Measurements from ENCODE around the gene CYB5D1. TPM values are rescaled to one million over a fixed set of nuclear protein-coding genes. Genes with fewer than 3 reads are reported as not detected.
A peak's percentile ranks its signal among the peaks of the same experiment; 100 is the strongest.

CYB5D1 gene
- total RNA-seq, 5 donors from 2014 or later (not counting 1 experiment from before 2014, with no cell fraction given), result 5.5 to 12.4 (median 8.4) TPM

GRCh38 chr17:7903154-7904103, 45.6 kb downstream of the CYB5D1 start:
- H3K9me3 Mint-ChIP-seq, result no peaks in the 10 kb centered on the region
- peaks cover 77% of the 10 kb centered on the region for H3K36me3 Mint-ChIP-seq
- Histone ChIP-seq H3K27ac (ENCODE audit: low read length) (no peak overlapping the region), H3K9me3 (no peaks in the 10 kb centered on the region), H3K36me3 (ENCODE audit: control insufficient read depth in 2 of 2, extremely low read depth in 1 of 2, insufficient read depth in 1 of 2, low read length in 1 of 2) (peaks cover 53 to 99% of the 10 kb centered on the region in 2 donors), H3K27me3 (replicated peaks in 1 of 2; ENCODE audit: control insufficient read depth in 2 of 2, extremely low read depth in 1 of 2, insufficient read depth in 2 of 2, low read length in 1 of 2) (no peaks in the 10 kb centered on the region), H3K4me3 (ENCODE audit: control insufficient read depth in 1 of 2, extremely low read depth in 1 of 2, low read length in 1 of 2) (no peak overlapping the region), H3K4me1 (ENCODE audit: control insufficient read depth in 1 of 2, extremely low read depth in 1 of 2, insufficient read depth in 2 of 2, low read length in 2 of 2) (no peaks in the 10 kb centered on the region)
- H3K27me3 Mint-ChIP-seq, result no peaks in the 10 kb centered on the region
- no peaks in the 10 kb centered on the region for H3K4me1 Mint-ChIP-seq
- ATAC-seq (replicated peaks in 1 of 4), result no peak
- no peak overlapping the region for H3K27ac Mint-ChIP-seq
- 96% methylated on average over 17 of the region's 22 CpGs for WGBS (ENCODE audit: insufficient coverage)
- no peak overlapping the region for H3K4me3 Mint-ChIP-seq
- ChIA-PET POLR2A (no interaction called here), CTCF (no interaction called here)
- no peak for DNase-seq

- Histone ChIP-seq H3K27ac (ENCODE audit: low read length) (no peak overlapping the region), H3K4me3 (ENCODE audit: control insufficient read depth in 1 of 2, extremely low read depth in 1 of 2, low read length in 1 of 2) (no peak overlapping the region), H3K9me3 (no peaks in the 10 kb centered on the region), H3K27me3 (replicated peaks in 1 of 2; ENCODE audit: control insufficient read depth in 2 of 2, extremely low read depth in 1 of 2, insufficient read depth in 2 of 2, low read length in 1 of 2) (no peaks in the 10 kb centered on the region), H3K4me1 (ENCODE audit: control insufficient read depth in 1 of 2, extremely low read depth in 1 of 2, insufficient read depth in 2 of 2, low read length in 2 of 2) (peaks cover 0 to 4% of the 10 kb centered on the region in 2 experiments), H3K36me3 (ENCODE audit: control insufficient read depth in 2 of 2, extremely low read depth in 1 of 2, insufficient read depth in 1 of 2, low read length in 1 of 2) (peaks cover 54 to 79% of the 10 kb centered on the region in 2 donors)
- DNase-seq (no peak), ATAC-seq (replicated peaks in 1 of 4) (no peak)
- ChIA-PET POLR2A (no interaction called here), CTCF (no interaction called here)
- Mint-ChIP-seq H3K9me3 (no peaks in the 10 kb centered on the region), H3K36me3 (peaks cover 68% of the 10 kb centered on the region), H3K27ac (no peak overlapping the region), H3K4me3 (no peak overlapping the region), H3K4me1 (peaks cover 6 to 16% (median 10%) of the 10 kb centered on the region in 3 donors), H3K27me3 (no peaks in the 10 kb centered on the region)
- 97% methylated on average over 20 of the region's 29 CpGs for WGBS (ENCODE audit: insufficient coverage)
Measured at GRCh38 chr17:7909089-7909488, 51.3 kb downstream of the CYB5D1 start.

- Histone ChIP-seq H3K4me1 (ENCODE audit: control insufficient read depth in 1 of 2, extremely low read depth in 1 of 2, insufficient read depth in 2 of 2, low read length in 2 of 2) (peaks cover 6 to 7% of the 10 kb centered on the region in 2 experiments), H3K27ac (ENCODE audit: low read length) (no peak overlapping the region), H3K36me3 (ENCODE audit: control insufficient read depth in 2 of 2, extremely low read depth in 1 of 2, insufficient read depth in 1 of 2, low read length in 1 of 2) (peaks cover 54 to 67% of the 10 kb centered on the region in 2 donors), H3K4me3 (ENCODE audit: control insufficient read depth in 1 of 2, extremely low read depth in 1 of 2, low read length in 1 of 2) (no peak overlapping the region), H3K9me3 (no peaks in the 10 kb centered on the region), H3K27me3 (replicated peaks in 1 of 2; ENCODE audit: control insufficient read depth in 2 of 2, extremely low read depth in 1 of 2, insufficient read depth in 2 of 2, low read length in 1 of 2) (no peaks in the 10 kb centered on the region)
- ChIA-PET CTCF (interaction anchor here in 1 of 2 donors (0.8 kb wide), 1 partner anchor 79 kb away, joined by 3 read pairs; no protein-coding TSS in a partner anchor), POLR2A (no interaction called here)
- DNase-seq (no peak), ATAC-seq (replicated peaks in 1 of 4) (no peak)
- peaks cover 56% of the 10 kb centered on the region for H3K36me3 Mint-ChIP-seq
- H3K4me3 Mint-ChIP-seq, result no peak overlapping the region
- H3K9me3 Mint-ChIP-seq, result no peaks in the 10 kb centered on the region
- WGBS (ENCODE audit: insufficient coverage), result 98% methylated on average over 15 of the region's 15 CpGs
- H3K4me1 Mint-ChIP-seq, result peaks cover 13 to 24% (median 17%) of the 10 kb centered on the region in 3 donors
- H3K27me3 Mint-ChIP-seq, result no peaks in the 10 kb centered on the region
- peak overlapping the region; percentile 8 to 56 for H3K27ac Mint-ChIP-seq
Measured at GRCh38 chr17:7910281-7910680, 52.5 kb downstream of the CYB5D1 start.

GRCh38 chr17:7910711-7911110, 52.9 kb downstream of the CYB5D1 start:
- H3K4me3 ChIP-seq (ENCODE audit: control insufficient read depth in 1 of 2, extremely low read depth in 1 of 2, low read length in 1 of 2), result no peak overlapping the region
- Mint-ChIP-seq H3K4me3 (no peak overlapping the region), H3K36me3 (peaks cover 52% of the 10 kb centered on the region), H3K4me1 (peaks cover 17 to 26% (median 21%) of the 10 kb centered on the region in 3 donors), H3K27me3 (no peaks in the 10 kb centered on the region), H3K27ac (peak overlapping the region in 1 of 2 donors; percentile 56), H3K9me3 (no peaks in the 10 kb centered on the region)
- H3K27ac ChIP-seq (ENCODE audit: low read length), result no peak overlapping the region
- peaks cover 9 to 10% of the 10 kb centered on the region in 2 experiments for H3K4me1 ChIP-seq (ENCODE audit: control insufficient read depth in 1 of 2, extremely low read depth in 1 of 2, insufficient read depth in 2 of 2, low read length in 2 of 2)
- no peak for ATAC-seq (replicated peaks in 1 of 4)
- no peak for DNase-seq
- H3K36me3 ChIP-seq (ENCODE audit: control insufficient read depth in 2 of 2, extremely low read depth in 1 of 2, insufficient read depth in 1 of 2, low read length in 1 of 2), result peaks cover 50 to 63% of the 10 kb centered on the region in 2 donors
- POLR2A ChIA-PET, result no interaction called here
- WGBS (ENCODE audit: insufficient coverage), result 97% methylated on average over 12 of the region's 13 CpGs
- CTCF ChIA-PET, result interaction anchor here in 1 of 2 donors (0.8 kb wide), 1 partner anchor 78 kb away, joined by 3 read pairs; no protein-coding TSS in a partner anchor
- no peaks in the 10 kb centered on the region for H3K9me3 ChIP-seq
- no peaks in the 10 kb centered on the region for H3K27me3 ChIP-seq (replicated peaks in 1 of 2; ENCODE audit: control insufficient read depth in 2 of 2, extremely low read depth in 1 of 2, insufficient read depth in 2 of 2, low read length in 1 of 2)

GRCh38 chr17:7911116-7911515, 53.3 kb downstream of the CYB5D1 start:
- Histone ChIP-seq H3K4me1 (ENCODE audit: control insufficient read depth in 1 of 2, extremely low read depth in 1 of 2, insufficient read depth in 2 of 2, low read length in 2 of 2) (peaks cover 9 to 12% of the 10 kb centered on the region in 2 experiments), H3K27me3 (replicated peaks in 1 of 2; ENCODE audit: control insufficient read depth in 2 of 2, extremely low read depth in 1 of 2, insufficient read depth in 2 of 2, low read length in 1 of 2) (no peaks in the 10 kb centered on the region), H3K4me3 (ENCODE audit: control insufficient read depth in 1 of 2, extremely low read depth in 1 of 2, low read length in 1 of 2) (no peak overlapping the region), H3K9me3 (no peaks in the 10 kb centered on the region), H3K36me3 (ENCODE audit: control insufficient read depth in 2 of 2, extremely low read depth in 1 of 2, insufficient read depth in 1 of 2, low read length in 1 of 2) (peaks cover 46 to 59% of the 10 kb centered on the region in 2 donors), H3K27ac (ENCODE audit: low read length) (no peak overlapping the region)
- peaks cover 17 to 26% (median 22%) of the 10 kb centered on the region in 3 donors for H3K4me1 Mint-ChIP-seq
- H3K36me3 Mint-ChIP-seq, result peaks cover 48% of the 10 kb centered on the region
- POLR2A ChIA-PET, result no interaction called here
- no peak overlapping the region for H3K4me3 Mint-ChIP-seq
- no peaks in the 10 kb centered on the region for H3K27me3 Mint-ChIP-seq
- H3K9me3 Mint-ChIP-seq, result no peaks in the 10 kb centered on the region
- ATAC-seq (replicated peaks in 1 of 4), result no peak
- no peak for DNase-seq
- 56% methylated on average over 3 of the region's 9 CpGs for WGBS (ENCODE audit: insufficient coverage)
- CTCF ChIA-PET, result interaction anchor here in 1 of 2 donors (0.9 to 1.0 kb wide), 2 partner anchors 51 to 79 kb away, joined by 3 to 4 read pairs; no protein-coding TSS in a partner anchor
- peak overlapping the region in 1 of 2 donors; percentile 50 for H3K27ac Mint-ChIP-seq

All from T-cell (primary cell).